OCI-LY3 (cell line): ENCODE measurements around the gene SHROOM3.

Experiments used
- H2AFZ ChIP-seq: fragments of 200-600, 300-600 bp; shearing (Covaris generic); 2 replicates; pipeline ENCODE4 v1.6.0; 2014; ENCODE audit warnings: antibody characterized with exemption, low read depth, low read length
- H3K27ac ChIP-seq: fragments of 200-600, 300-600 bp; sonication (generic); 2 replicates; pipeline ENCODE4 v1.5.1; 2014; ENCODE audit warnings: mild to moderate bottlenecking, low read length, moderate library complexity, mixed read lengths
- H3K27me3 ChIP-seq: fragments of 200-600, 300-600 bp; sonication (generic); 2 replicates; pipeline ENCODE4 v1.6.1; 2014; ENCODE audit warnings: low read depth, low read length, mixed read lengths
- H3K36me3 ChIP-seq: fragments of 200-600, 300-600 bp; sonication (generic); replicated peaks from 2 replicates; pipeline ENCODE3; 2014; ENCODE audit warnings: low read depth, low read length, mixed read lengths
- H3K4me1 ChIP-seq: fragments of 300-600, 200-600 bp; sonication (generic); 2 replicates; pipeline ENCODE4 v1.6.1; 2014; ENCODE audit warnings: low read length, mixed read lengths
- H3K4me2 ChIP-seq: fragments of 200-600, 300-600 bp; sonication (generic); 2 replicates; pipeline ENCODE4 v1.6.1; 2014; ENCODE audit warnings: low read length, mixed read lengths
- H3K4me3 ChIP-seq: fragments of 300-600, 200-600 bp; sonication (generic); 2 replicates; pipeline ENCODE4 v1.5.1; 2014; ENCODE audit warnings: antibody characterized with exemption, mild to moderate bottlenecking, low read length, moderate library complexity
- H3K79me2 ChIP-seq: fragments of 300-600, 200-600 bp; shearing (Covaris generic); 2 replicates; pipeline ENCODE4 v1.6.1; 2014; ENCODE audit warnings: mild to moderate bottlenecking, low read length, mixed read lengths
- H3K9ac ChIP-seq: fragments of 300-600, 200-600 bp; shearing (Covaris generic); 2 replicates; pipeline ENCODE4 v1.6.0; 2014; ENCODE audit warnings: mild to moderate bottlenecking, low read length, moderate library complexity
- H3K9me3 ChIP-seq: fragments of 200-600, 300-600 bp; shearing (Covaris generic); 2 replicates; pipeline ENCODE4 v1.6.1; 2014; ENCODE audit warnings: low read length, mixed read lengths; ENCODE audit not compliant: insufficient read depth
- H4K20me1 ChIP-seq: fragments of 200-600, 300-600 bp; sonication (generic); 2 replicates; pipeline ENCODE4 v1.6.1; 2016; ENCODE audit warnings: low read length, mixed read lengths; ENCODE audit not compliant: insufficient read depth
- EZH2phosphoT487 ChIP-seq: fragments of 200-600 bp; shearing (Covaris generic); IDR thresholded peaks from 2 replicates; pipeline ENCODE4 v1.6.1; 2018; ENCODE audit warnings: antibody characterized with exemption, mixed run types, low read depth
- TF ChIP-seq, protein P1 (sequence below): fragments of 200-600, 300-600 bp; sonication (generic); IDR thresholded peaks from 2 replicates; pipeline ENCODE4 v1.5.1; 2014; ENCODE audit warnings: antibody characterized with exemption, low read length, low read depth

The SHROOM3 gene

DNA sequence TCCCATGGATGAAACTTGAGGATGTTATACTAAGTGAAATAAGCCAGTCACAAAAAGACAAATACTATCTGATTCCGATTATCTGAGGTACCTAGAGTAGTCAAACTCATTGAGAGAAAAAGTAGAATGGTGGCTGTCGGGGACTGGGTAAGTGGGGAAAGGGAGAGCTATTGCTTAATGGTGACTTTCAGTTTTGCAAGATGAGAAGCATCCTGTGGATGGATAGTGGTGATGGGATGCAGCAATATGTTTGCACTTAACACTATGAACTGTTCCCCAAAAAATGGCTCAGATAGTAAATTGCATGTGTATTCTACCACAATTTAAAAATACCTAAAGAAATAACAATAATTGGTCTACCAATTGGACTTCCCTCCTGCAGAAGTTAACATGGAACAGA, 181.5 kb downstream of the SHROOM3 start:
- Histone ChIP-seq H3K4me1 (no peaks in the 10 kb centered on the region), H3K4me3 (no peak overlapping the region), H4K20me1 (no peaks in the 10 kb centered on the region), H3K9ac (no peak overlapping the region), H3K9me3 (no peaks in the 10 kb centered on the region), H3K36me3 (no peaks in the 10 kb centered on the region), H3K27ac (no peak overlapping the region), H3K79me2 (no peaks in the 10 kb centered on the region), H2AFZ (no peak overlapping the region), H3K27me3 (peaks cover 16% of the 10 kb centered on the region), H3K4me2 (no peak overlapping the region)
- TF ChIP-seq, protein P1, sequence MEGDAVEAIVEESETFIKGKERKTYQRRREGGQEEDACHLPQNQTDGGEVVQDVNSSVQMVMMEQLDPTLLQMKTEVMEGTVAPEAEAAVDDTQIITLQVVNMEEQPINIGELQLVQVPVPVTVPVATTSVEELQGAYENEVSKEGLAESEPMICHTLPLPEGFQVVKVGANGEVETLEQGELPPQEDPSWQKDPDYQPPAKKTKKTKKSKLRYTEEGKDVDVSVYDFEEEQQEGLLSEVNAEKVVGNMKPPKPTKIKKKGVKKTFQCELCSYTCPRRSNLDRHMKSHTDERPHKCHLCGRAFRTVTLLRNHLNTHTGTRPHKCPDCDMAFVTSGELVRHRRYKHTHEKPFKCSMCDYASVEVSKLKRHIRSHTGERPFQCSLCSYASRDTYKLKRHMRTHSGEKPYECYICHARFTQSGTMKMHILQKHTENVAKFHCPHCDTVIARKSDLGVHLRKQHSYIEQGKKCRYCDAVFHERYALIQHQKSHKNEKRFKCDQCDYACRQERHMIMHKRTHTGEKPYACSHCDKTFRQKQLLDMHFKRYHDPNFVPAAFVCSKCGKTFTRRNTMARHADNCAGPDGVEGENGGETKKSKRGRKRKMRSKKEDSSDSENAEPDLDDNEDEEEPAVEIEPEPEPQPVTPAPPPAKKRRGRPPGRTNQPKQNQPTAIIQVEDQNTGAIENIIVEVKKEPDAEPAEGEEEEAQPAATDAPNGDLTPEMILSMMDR = no peak
- TF ChIP-seq EZH2phosphoT487 = no peak

DNA sequence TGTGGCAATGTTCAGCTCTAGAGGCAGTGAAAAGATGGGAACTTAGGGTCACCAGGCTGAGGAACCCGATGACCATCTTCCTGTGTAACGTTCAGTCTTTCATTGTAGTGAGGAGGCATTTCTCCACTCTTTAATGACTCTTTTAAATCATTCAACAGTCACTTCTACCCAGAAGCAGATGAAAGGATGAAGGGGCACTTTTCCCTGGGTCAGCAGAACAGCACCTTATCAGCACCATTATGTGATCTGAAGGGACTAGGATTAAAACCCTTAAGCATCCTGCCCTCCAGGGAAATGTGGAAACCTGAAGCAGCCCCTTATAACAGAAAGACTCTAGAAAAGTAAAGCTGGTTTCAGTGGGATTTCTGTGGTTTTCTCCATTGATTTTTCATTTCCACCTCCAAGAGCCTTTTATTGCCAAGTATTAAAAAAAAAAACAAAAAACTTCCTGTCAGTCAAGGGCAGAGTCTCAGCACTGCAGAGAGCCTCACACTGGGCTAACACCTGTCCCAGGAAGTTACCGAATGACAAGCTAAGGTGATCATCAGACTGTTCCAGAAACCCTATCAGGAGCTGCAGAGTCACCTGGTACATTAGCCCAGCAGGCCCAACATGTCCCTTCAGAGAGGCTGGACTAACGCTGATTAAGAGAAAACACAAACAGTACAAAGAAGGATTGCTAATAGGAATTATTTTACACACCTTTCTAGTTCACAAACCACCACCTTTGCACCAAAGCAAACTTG, 185.9 kb downstream of the SHROOM3 start:
- H3K9ac ChIP-seq = no peak overlapping the region
- H3K27ac ChIP-seq = no peak overlapping the region
- no peaks in the 10 kb centered on the region for H4K20me1 ChIP-seq
- H3K4me1 ChIP-seq = no peaks in the 10 kb centered on the region
- H3K27me3 ChIP-seq = peaks cover 26% of the 10 kb centered on the region
- H3K4me3 ChIP-seq = no peak overlapping the region
- no peaks in the 10 kb centered on the region for H3K79me2 ChIP-seq
- H3K4me2 ChIP-seq = no peak overlapping the region
- H2AFZ ChIP-seq = no peak overlapping the region
- H3K36me3 ChIP-seq = no peaks in the 10 kb centered on the region
- no peaks in the 10 kb centered on the region for H3K9me3 ChIP-seq
- TF ChIP-seq, protein P1 = no peak
- no peak for TF ChIP-seq EZH2phosphoT487

DNA sequence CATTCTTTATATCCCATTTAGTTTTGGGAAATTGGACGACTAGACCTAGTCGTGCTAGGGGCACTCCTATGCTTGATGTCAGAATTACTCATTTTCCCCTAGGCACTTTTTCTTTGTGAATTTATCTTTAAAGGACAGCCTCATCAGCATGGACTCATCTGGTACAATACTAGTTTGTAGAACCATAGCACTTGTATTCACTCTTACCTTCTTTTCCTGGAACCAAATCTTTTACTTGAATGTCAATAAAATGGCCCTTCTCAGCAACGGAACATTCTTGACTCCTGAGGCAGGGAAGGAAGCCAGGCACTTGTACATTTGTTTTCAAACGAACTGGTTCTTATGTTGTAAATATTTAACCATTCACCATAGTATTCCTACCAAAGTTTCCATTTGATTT, 187.1 kb downstream of the SHROOM3 start:
- TF ChIP-seq EZH2phosphoT487 = no peak
- TF ChIP-seq, protein P1 = no peak
- H3K79me2 ChIP-seq = no peaks in the 10 kb centered on the region
- H3K4me1 ChIP-seq = no peaks in the 10 kb centered on the region
- H3K27ac ChIP-seq = no peak overlapping the region
- no peak overlapping the region for H3K4me2 ChIP-seq
- H3K27me3 ChIP-seq = peaks cover 37% of the 10 kb centered on the region
- H4K20me1 ChIP-seq = no peaks in the 10 kb centered on the region
- H3K4me3 ChIP-seq = no peak overlapping the region
- no peak overlapping the region for H2AFZ ChIP-seq
- no peak overlapping the region for H3K9ac ChIP-seq
- H3K36me3 ChIP-seq = no peaks in the 10 kb centered on the region
- no peaks in the 10 kb centered on the region for H3K9me3 ChIP-seq

DNA sequence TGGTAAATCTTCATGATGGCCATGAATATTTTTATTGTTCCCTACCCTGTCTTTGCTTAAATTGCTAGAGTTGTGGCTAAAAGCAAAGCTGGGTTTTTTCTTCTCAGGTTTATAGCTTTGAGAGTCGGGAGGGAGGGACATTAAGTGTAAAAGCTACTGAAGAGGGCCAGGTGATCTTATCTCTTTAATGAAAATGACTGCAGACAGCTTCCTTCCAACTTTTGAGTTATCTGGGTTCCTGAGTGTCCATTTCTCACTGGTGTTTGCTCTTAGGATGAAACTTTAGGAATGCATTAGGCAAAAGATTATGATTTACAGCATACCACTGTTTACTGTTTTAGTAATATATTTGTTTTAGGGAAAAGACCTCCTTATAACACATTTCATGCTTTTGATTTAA, 187.7 kb downstream of the SHROOM3 start:
- H3K36me3 ChIP-seq = no peaks in the 10 kb centered on the region
- no peak overlapping the region for H3K9ac ChIP-seq
- H3K4me1 ChIP-seq = no peaks in the 10 kb centered on the region
- H3K27ac ChIP-seq = no peak overlapping the region
- H3K79me2 ChIP-seq = no peaks in the 10 kb centered on the region
- no peak overlapping the region for H2AFZ ChIP-seq
- no peak overlapping the region for H3K4me2 ChIP-seq
- no peaks in the 10 kb centered on the region for H3K9me3 ChIP-seq
- H3K27me3 ChIP-seq = peaks cover 37% of the 10 kb centered on the region
- no peaks in the 10 kb centered on the region for H4K20me1 ChIP-seq
- TF ChIP-seq EZH2phosphoT487 = no peak
- TF ChIP-seq, protein P1 = no peak
- H3K4me3 ChIP-seq = no peak overlapping the region
